H9 (cell line): ENCODE data around the gene DPP6. TPM values are rescaled to one million over a fixed set of nuclear protein-coding genes. Genes with fewer than 3 reads are reported as not detected.
"Not testable (repeated sequence)": the region's sequence is repeated elsewhere in the genome, so short reads cannot be mapped to it uniquely, and the experiment has no call there.

Source experiments
- DNase-seq: peaks from one replicate; pipeline ENCODE4 v3.0.0-alpha.2; 2017
- H2AFZ ChIP-seq: one replicate; pipeline ENCODE4 v1.6.1; 2013; ENCODE audit warnings: mild to moderate bottlenecking, low read length, control low read depth, moderate library complexity
- H2AK5ac ChIP-seq: 2 replicates; pipeline ENCODE4 v1.6.1; 2013; ENCODE audit warnings: low read length, control low read depth, mixed read lengths; ENCODE audit not compliant: insufficient read length
- H2BK120ac ChIP-seq: one replicate; pipeline ENCODE4 v1.6.1; 2013; ENCODE audit warnings: low read depth, mild to moderate bottlenecking, low read length, control low read depth, inconsistent platforms; ENCODE audit not compliant: poor library complexity, severe bottlenecking
- H2BK12ac ChIP-seq: 2 replicates; pipeline ENCODE4 v1.6.1; 2013; ENCODE audit warnings: low read length, control low read depth, mixed read lengths, low read depth; ENCODE audit not compliant: insufficient read length
- H2BK15ac ChIP-seq: 2 replicates; pipeline ENCODE4 v1.6.1; 2013; ENCODE audit warnings: low read depth, low read length, control low read depth
- H2BK20ac ChIP-seq: one replicate; pipeline ENCODE4 v1.6.1; 2013; ENCODE audit warnings: low read depth, mild to moderate bottlenecking, low read length, control low read depth, inconsistent platforms; ENCODE audit not compliant: poor library complexity, severe bottlenecking
- H2BK5ac ChIP-seq: 2 replicates; pipeline ENCODE4 v1.6.1; 2013; ENCODE audit warnings: low read length, control low read depth, mixed read lengths; ENCODE audit not compliant: insufficient read length
- H3K14ac ChIP-seq: 2 replicates; pipeline ENCODE4 v1.6.1; 2013; ENCODE audit warnings: low read length, control low read depth; ENCODE audit not compliant: insufficient read depth
- H3K18ac ChIP-seq: 2 replicates; pipeline ENCODE4 v1.6.1; 2013; ENCODE audit warnings: low read depth, mild to moderate bottlenecking, mixed read lengths, low read length, control low read depth; ENCODE audit not compliant: insufficient read length
- H3K23ac ChIP-seq: 2 replicates; pipeline ENCODE4 v1.6.1; 2013; ENCODE audit warnings: low read length, control low read depth, mixed read lengths, low read depth; ENCODE audit not compliant: insufficient read length
- H3K23me2 ChIP-seq: 2 replicates; pipeline ENCODE4 v1.6.1; 2013; ENCODE audit warnings: low read depth, mild to moderate bottlenecking, mixed read lengths, low read length, control low read depth; ENCODE audit not compliant: insufficient read length, poor library complexity, severe bottlenecking
- H3K27ac ChIP-seq: 2 replicates; pipeline ENCODE4 v1.5.1; 2013; ENCODE audit warnings: low read length, control low read depth, mixed read lengths, low read depth; ENCODE audit not compliant: insufficient read length
- H3K27me3 ChIP-seq: 2 replicates; pipeline ENCODE4 v1.6.1; 2013; ENCODE audit warnings: low read length, control low read depth, inconsistent platforms; ENCODE audit not compliant: insufficient read depth
- H3K4ac ChIP-seq: 2 replicates; pipeline ENCODE4 v1.6.1; 2013; ENCODE audit warnings: low read depth, mild to moderate bottlenecking, control low read depth, inconsistent platforms, low read length, moderate library complexity
- H3K4me1 ChIP-seq: 2 replicates; pipeline ENCODE4 v1.6.1; 2013; ENCODE audit warnings: low read length, control low read depth, inconsistent platforms; ENCODE audit not compliant: insufficient read depth
- H3K4me2 ChIP-seq: 2 replicates; pipeline ENCODE4 v1.6.1; 2013; ENCODE audit warnings: low read length, control low read depth, mixed read lengths; ENCODE audit not compliant: insufficient read length, insufficient read depth
- H3K56ac ChIP-seq: 2 replicates; pipeline ENCODE4 v1.6.1; 2013; ENCODE audit warnings: low read depth, mild to moderate bottlenecking, mixed read lengths, low read length, control low read depth; ENCODE audit not compliant: insufficient read length
- H3K79me1 ChIP-seq: 2 replicates; pipeline ENCODE4 v1.6.1; 2013; ENCODE audit warnings: low read depth, mild to moderate bottlenecking, moderate library complexity, low read length, control low read depth, inconsistent platforms; ENCODE audit not compliant: insufficient read depth, poor library complexity, severe bottlenecking
- H3K79me2 ChIP-seq: 2 replicates; pipeline ENCODE4 v1.6.1; 2013; ENCODE audit warnings: low read length, control low read depth, inconsistent platforms; ENCODE audit not compliant: insufficient read depth
- H3K9ac ChIP-seq: 2 replicates; pipeline ENCODE4 v1.6.1; 2013; ENCODE audit warnings: low read length, control low read depth, mixed read lengths; ENCODE audit not compliant: insufficient read length; ENCODE audit errors: extremely low read depth
- H3K9me3 ChIP-seq: one replicate; pipeline ENCODE4 v1.6.1; 2013; ENCODE audit warnings: low read depth, low read length, inconsistent platforms; ENCODE audit not compliant: control insufficient read depth
- H3T11ph ChIP-seq: one replicate; pipeline ENCODE4 v1.6.1; 2013; ENCODE audit warnings: mild to moderate bottlenecking, low read length, control low read depth, inconsistent platforms
- H4K20me1 ChIP-seq: one replicate; pipeline ENCODE4 v1.6.1; 2013; ENCODE audit not compliant: control insufficient read depth, insufficient read length, insufficient read depth
- H4K5ac ChIP-seq: 2 replicates; pipeline ENCODE4 v1.6.1; 2013; ENCODE audit warnings: low read depth, mild to moderate bottlenecking, mixed read lengths, low read length, control low read depth; ENCODE audit not compliant: insufficient read length
- H4K8ac ChIP-seq: replicated peaks from 2 replicates; pipeline ENCODE4 v1.6.1; 2013; ENCODE audit warnings: low read length, control low read depth, mixed read lengths, low read depth; ENCODE audit not compliant: insufficient read length
- H4K91ac ChIP-seq: 2 replicates; pipeline ENCODE4 v1.6.1; 2013; ENCODE audit warnings: low read depth, mild to moderate bottlenecking, moderate library complexity, mixed read lengths, low read length, control low read depth; ENCODE audit not compliant: insufficient read length
- H3K27ac Mint-ChIP-seq, 3 experiments: 2 replicates in 2 of 3; 3 replicates in 1 of 3; pipeline ENCODE4 v1.8.0; 2020 to 2021; ENCODE audit warnings: mixed read lengths in 3 of 3, mild to moderate bottlenecking in 1 of 3, moderate library complexity in 1 of 3
- H3K27me3 Mint-ChIP-seq: 2 replicates; pipeline ENCODE4 v1.8.0; 2021; ENCODE audit warnings: low read depth, mild to moderate bottlenecking, moderate library complexity, mixed read lengths
- H3K36me3 Mint-ChIP-seq, 3 experiments: 2 replicates in 2 of 3; 3 replicates in 1 of 3; pipeline ENCODE4 v1.8.0; 2020 to 2021; ENCODE audit warnings: low read depth in 3 of 3, mixed read lengths in 3 of 3; ENCODE audit not compliant: insufficient read depth in 1 of 3
- H3K4me1 Mint-ChIP-seq, 2 experiments: 2 replicates each; pipeline ENCODE4 v1.8.0; 2020; ENCODE audit warnings: mixed read lengths in 2 of 2
- H3K4me3 Mint-ChIP-seq, 2 experiments: 2 replicates in 1 of 2; 3 replicates in 1 of 2; pipeline ENCODE4 v1.8.0; 2020 to 2021; ENCODE audit warnings: mild to moderate bottlenecking in 2 of 2, mixed read lengths in 2 of 2, moderate library complexity in 1 of 2
- H3K9me3 Mint-ChIP-seq, 2 experiments: 2 replicates in 1 of 2; 3 replicates in 1 of 2; pipeline ENCODE4 v1.8.0; 2020; ENCODE audit warnings: mild to moderate bottlenecking in 2 of 2, mixed read lengths in 2 of 2, moderate library complexity in 1 of 2
- WGBS: extraction: QIAGEN DNeasy Blood & Tissue Kit; methylation state at CpG from one replicate; pipeline ENCODE4 v1.1.7; 2013; ENCODE audit warnings: missing lambda C conversion rate, low lambda C conversion rate, mixed read lengths; ENCODE audit not compliant: insufficient read length; ENCODE audit errors: extremely low coverage; 5-methylcytosine and 5-hydroxymethylcytosine counted together
- total RNA-seq: library from RNA; stranded (reverse); gene quantifications from 2 replicates; pipeline ENCODE4 v1.2.1, GENCODE V29; 2021

The DPP6 gene
- total RNA-seq, 1 experiment from 2014 or later, result 4.5 TPM

DNA sequence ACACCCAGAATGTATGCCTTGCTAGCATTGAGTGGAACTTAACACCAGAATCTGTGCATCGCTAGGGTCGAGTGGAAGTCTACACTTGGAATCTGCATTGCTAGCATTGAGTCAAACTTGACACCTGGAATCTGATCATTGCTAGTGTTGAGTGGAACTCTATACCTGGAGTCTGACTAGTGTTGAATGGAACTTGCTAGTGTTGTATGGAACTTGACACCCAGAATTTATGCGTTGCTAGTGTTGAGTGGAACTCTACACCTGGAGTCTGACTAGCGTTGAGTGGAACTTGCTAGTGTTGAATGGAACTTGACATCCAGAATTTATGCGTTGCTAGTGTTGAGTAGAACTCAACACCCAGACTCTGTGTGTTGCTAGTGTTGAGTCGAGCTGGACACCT is 110.7 kb downstream of the DPP6 start:
- H2AFZ ChIP-seq, H4K8ac ChIP-seq, H3K23me2 ChIP-seq, H3K56ac ChIP-seq, H3K4me2 ChIP-seq, H3K36me3 Mint-ChIP-seq, H4K91ac ChIP-seq, H3K18ac ChIP-seq, H3K9me3 ChIP-seq, H3K4me3 Mint-ChIP-seq, H3K27me3 Mint-ChIP-seq, H3K27me3 ChIP-seq, H2BK5ac ChIP-seq, H3K79me2 ChIP-seq, H3K27ac Mint-ChIP-seq, H4K5ac ChIP-seq, H2BK12ac ChIP-seq, H2BK120ac ChIP-seq, H3K23ac ChIP-seq, H4K20me1 ChIP-seq, H2AK5ac ChIP-seq, H3K14ac ChIP-seq, H3T11ph ChIP-seq, H3K9ac ChIP-seq, H3K9me3 Mint-ChIP-seq, H3K4ac ChIP-seq, H3K27ac ChIP-seq, DNase-seq, H3K4me1 ChIP-seq, H2BK15ac ChIP-seq, H2BK20ac ChIP-seq, H3K79me1 ChIP-seq: not testable (repeated sequence)
- WGBS, result no CpG with 5 or more reads among the region's 6 CpGs
- peaks cover 8 to 13% of the 10 kb centered on the region in 2 experiments for H3K4me1 Mint-ChIP-seq

DNA sequence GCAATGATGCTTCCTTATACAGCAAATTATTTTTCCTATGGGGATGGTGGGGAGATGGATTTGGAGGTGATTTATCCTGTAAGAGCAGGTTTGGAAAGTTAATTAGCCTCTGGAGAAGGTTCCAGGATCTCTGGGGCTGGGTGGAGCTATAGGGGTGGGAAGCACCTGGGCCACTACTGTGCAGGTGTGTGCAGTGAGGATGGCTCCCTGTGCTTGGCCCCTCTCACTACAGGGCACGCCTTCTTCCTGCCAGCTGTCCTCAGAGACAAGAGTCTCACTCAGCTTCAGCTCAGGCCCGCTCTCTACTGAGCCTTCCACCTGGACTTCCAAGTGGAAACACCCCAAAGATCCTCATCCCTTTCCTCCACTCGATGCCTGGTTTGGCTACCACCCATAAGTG is 111.4 kb downstream of the DPP6 start:
- H3K9me3 Mint-ChIP-seq, H2AFZ ChIP-seq, H3K79me2 ChIP-seq, H3K4ac ChIP-seq, H3K18ac ChIP-seq, H3K9ac ChIP-seq, H3K14ac ChIP-seq, H4K91ac ChIP-seq, H2BK15ac ChIP-seq, DNase-seq, H4K20me1 ChIP-seq, H4K5ac ChIP-seq, H2BK5ac ChIP-seq, H3K56ac ChIP-seq, H3K27me3 Mint-ChIP-seq, H3K4me1 ChIP-seq, H3K27me3 ChIP-seq, H3K27ac Mint-ChIP-seq, H3K23me2 ChIP-seq, H3K4me1 Mint-ChIP-seq, H2BK12ac ChIP-seq, H2AK5ac ChIP-seq, H3K79me1 ChIP-seq, H3K4me3 Mint-ChIP-seq, H3K36me3 Mint-ChIP-seq, H3K27ac ChIP-seq, H4K8ac ChIP-seq, H2BK120ac ChIP-seq, H3T11ph ChIP-seq, H3K4me2 ChIP-seq, H3K23ac ChIP-seq, H3K9me3 ChIP-seq, H2BK20ac ChIP-seq: not testable (repeated sequence)
- no CpG with 5 or more reads among the region's 3 CpGs for WGBS
